SK-N-SH treated with all-trans-retinoic acid at 6 μM for 48 hours (cell line): ENCODE measurements around the gene TRIM39.

Source experiments
- ATAC-seq: fragments of 200-7000 bp; cut with Tn5 transposase; 3 replicates; pipeline ENCODE4 v1.9.1; 2020; ENCODE audit warnings: mild to moderate bottlenecking, moderate library complexity
- ARNTL ChIP-seq: fragments of 450-650 bp; formaldehyde crosslinking; IDR thresholded peaks from 2 replicates; pipeline ENCODE4 v1.5.0; 2020; ENCODE audit warnings: low read depth, mild to moderate bottlenecking, moderate library complexity, borderline replicate concordance
- ESRRG ChIP-seq: fragments of 250-450 bp; sonication (Bioruptor Pico); IDR thresholded peaks from 2 replicates; pipeline ENCODE4 v1.6.1; 2021; ENCODE audit warnings: mild to moderate bottlenecking
- GLIS3 ChIP-seq: fragments of 250-450 bp; sonication (Bioruptor Pico); IDR thresholded peaks from 2 replicates; pipeline ENCODE4 v1.5.0; 2020; ENCODE audit warnings: mild to moderate bottlenecking, moderate library complexity
- ISL1 ChIP-seq: fragments of 250-450 bp; sonication (Bioruptor Pico); IDR thresholded peaks from 2 replicates; pipeline ENCODE4 v2.1.2; 2022; ENCODE audit warnings: mild to moderate bottlenecking, moderate library complexity
- OSR1 ChIP-seq: fragments of 250-450 bp; sonication (Bioruptor Pico); IDR thresholded peaks from 2 replicates; pipeline ENCODE4 v1.8.0; 2022; ENCODE audit warnings: moderate library complexity, mild to moderate bottlenecking, inconsistent platforms
- PPARA ChIP-seq: fragments of 250-450 bp; sonication (Bioruptor Pico); IDR thresholded peaks from 2 replicates; pipeline ENCODE4 v1.5.0; 2020; ENCODE audit warnings: mild to moderate bottlenecking, borderline replicate concordance
- RARB ChIP-seq: fragments of 250-450 bp; sonication (Bioruptor Pico); IDR thresholded peaks from 2 replicates; pipeline ENCODE4 v1.8.0; 2021; ENCODE audit warnings: mild to moderate bottlenecking, moderate library complexity
- SNAI2 ChIP-seq: fragments of 250-450 bp; sonication (Bioruptor Pico); IDR thresholded peaks from 2 replicates; pipeline ENCODE4 v1.5.0; 2020; ENCODE audit warnings: mild to moderate bottlenecking, moderate library complexity
- TCF4 ChIP-seq: fragments of 250-450 bp; sonication (Bioruptor Pico); IDR thresholded peaks from 2 replicates; pipeline ENCODE4 v1.8.0; 2021; ENCODE audit warnings: mild to moderate bottlenecking, moderate library complexity, borderline replicate concordance
- ZC3H10 ChIP-seq: fragments of 250-450 bp; sonication (Bioruptor Pico); IDR thresholded peaks from 2 replicates; pipeline ENCODE4 v1.5.1; 2021; ENCODE audit warnings: mild to moderate bottlenecking, moderate library complexity
- ZFP3 ChIP-seq: fragments of 250-450 bp; sonication (Bioruptor Pico); IDR thresholded peaks from 2 replicates; pipeline ENCODE4 v1.5.0; 2020; ENCODE audit warnings: mild to moderate bottlenecking, moderate library complexity
- ZFP30 ChIP-seq: fragments of 450-650 bp; formaldehyde crosslinking; IDR thresholded peaks from 2 replicates; pipeline ENCODE4 v1.5.0; 2022; ENCODE audit warnings: mild to moderate bottlenecking, moderate library complexity
- ZNF8 ChIP-seq: fragments of 450-650 bp; formaldehyde crosslinking; IDR thresholded peaks from 2 replicates; pipeline ENCODE4 v1.5.0; 2020; ENCODE audit warnings: mild to moderate bottlenecking, moderate library complexity
- TF ChIP-seq, protein P1 (sequence below): fragments of 250-450 bp; sonication (Bioruptor Pico); IDR thresholded peaks from 2 replicates; pipeline ENCODE4 v1.8.0; 2021; ENCODE audit warnings: low read depth, mild to moderate bottlenecking, moderate library complexity, borderline replicate concordance
- TF ChIP-seq, protein P2 (sequence below): fragments of 250-450 bp; sonication (Bioruptor Pico); IDR thresholded peaks from 2 replicates; pipeline ENCODE4 v1.5.0; 2020; ENCODE audit warnings: mild to moderate bottlenecking, moderate library complexity
- TF ChIP-seq, protein P3 (sequence below): fragments of 250-450 bp; sonication (Bioruptor Pico); IDR thresholded peaks from 2 replicates; pipeline ENCODE4 v1.8.0; 2020; ENCODE audit warnings: mild to moderate bottlenecking, moderate library complexity, borderline replicate concordance

TRIM39 gene

DNA sequence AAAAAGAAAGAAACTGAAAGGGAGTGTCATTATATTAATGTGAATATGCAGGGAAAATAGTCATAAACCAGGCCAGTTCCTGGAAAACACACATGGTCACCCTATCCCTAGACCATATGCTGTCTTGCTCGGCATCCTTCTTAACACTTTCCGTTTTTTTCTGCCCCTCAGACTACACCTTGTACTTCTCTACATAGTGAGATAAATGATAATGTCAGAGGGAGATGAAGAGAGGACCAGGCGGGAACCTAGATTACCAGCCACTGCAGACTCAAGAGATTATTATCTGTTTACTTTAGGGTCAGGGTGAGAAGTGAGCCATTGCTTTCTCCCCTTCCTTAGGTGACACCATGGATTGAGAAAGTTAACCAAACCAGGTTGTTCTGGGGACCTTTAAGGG, 14.5 kb downstream of the TRIM39 start:
- no peak for ATAC-seq
- TF ChIP-seq SNAI2 = no peak
- no peak for TF ChIP-seq ESRRG (CRISPR knock-in tag)
- TF ChIP-seq ZFP3 (CRISPR knock-in tag) = no peak
- TF ChIP-seq GLIS3 (CRISPR knock-in tag) = no peak
- TF ChIP-seq, protein P1, sequence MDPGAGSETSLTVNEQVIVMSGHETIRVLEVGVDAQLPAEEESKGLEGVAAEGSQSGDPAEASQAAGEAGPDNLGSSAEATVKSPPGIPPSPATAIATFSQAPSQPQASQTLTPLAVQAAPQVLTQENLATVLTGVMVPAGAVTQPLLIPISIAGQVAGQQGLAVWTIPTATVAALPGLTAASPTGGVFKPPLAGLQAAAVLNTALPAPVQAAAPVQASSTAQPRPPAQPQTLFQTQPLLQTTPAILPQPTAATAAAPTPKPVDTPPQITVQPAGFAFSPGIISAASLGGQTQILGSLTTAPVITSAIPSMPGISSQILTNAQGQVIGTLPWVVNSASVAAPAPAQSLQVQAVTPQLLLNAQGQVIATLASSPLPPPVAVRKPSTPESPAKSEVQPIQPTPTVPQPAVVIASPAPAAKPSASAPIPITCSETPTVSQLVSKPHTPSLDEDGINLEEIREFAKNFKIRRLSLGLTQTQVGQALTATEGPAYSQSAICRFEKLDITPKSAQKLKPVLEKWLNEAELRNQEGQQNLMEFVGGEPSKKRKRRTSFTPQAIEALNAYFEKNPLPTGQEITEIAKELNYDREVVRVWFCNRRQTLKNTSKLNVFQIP (CRISPR knock-in tag) = no peak
- no peak for TF ChIP-seq ZNF8 (CRISPR knock-in tag)
- no peak for TF ChIP-seq ZC3H10 (CRISPR knock-in tag)
- TF ChIP-seq, protein P2, sequence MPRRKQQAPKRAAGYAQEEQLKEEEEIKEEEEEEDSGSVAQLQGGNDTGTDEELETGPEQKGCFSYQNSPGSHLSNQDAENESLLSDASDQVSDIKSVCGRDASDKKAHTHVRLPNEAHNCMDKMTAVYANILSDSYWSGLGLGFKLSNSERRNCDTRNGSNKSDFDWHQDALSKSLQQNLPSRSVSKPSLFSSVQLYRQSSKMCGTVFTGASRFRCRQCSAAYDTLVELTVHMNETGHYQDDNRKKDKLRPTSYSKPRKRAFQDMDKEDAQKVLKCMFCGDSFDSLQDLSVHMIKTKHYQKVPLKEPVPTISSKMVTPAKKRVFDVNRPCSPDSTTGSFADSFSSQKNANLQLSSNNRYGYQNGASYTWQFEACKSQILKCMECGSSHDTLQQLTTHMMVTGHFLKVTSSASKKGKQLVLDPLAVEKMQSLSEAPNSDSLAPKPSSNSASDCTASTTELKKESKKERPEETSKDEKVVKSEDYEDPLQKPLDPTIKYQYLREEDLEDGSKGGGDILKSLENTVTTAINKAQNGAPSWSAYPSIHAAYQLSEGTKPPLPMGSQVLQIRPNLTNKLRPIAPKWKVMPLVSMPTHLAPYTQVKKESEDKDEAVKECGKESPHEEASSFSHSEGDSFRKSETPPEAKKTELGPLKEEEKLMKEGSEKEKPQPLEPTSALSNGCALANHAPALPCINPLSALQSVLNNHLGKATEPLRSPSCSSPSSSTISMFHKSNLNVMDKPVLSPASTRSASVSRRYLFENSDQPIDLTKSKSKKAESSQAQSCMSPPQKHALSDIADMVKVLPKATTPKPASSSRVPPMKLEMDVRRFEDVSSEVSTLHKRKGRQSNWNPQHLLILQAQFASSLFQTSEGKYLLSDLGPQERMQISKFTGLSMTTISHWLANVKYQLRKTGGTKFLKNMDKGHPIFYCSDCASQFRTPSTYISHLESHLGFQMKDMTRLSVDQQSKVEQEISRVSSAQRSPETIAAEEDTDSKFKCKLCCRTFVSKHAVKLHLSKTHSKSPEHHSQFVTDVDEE (CRISPR knock-in tag) = no peak
- TF ChIP-seq, all 23 proteins: peak for 0

DNA sequence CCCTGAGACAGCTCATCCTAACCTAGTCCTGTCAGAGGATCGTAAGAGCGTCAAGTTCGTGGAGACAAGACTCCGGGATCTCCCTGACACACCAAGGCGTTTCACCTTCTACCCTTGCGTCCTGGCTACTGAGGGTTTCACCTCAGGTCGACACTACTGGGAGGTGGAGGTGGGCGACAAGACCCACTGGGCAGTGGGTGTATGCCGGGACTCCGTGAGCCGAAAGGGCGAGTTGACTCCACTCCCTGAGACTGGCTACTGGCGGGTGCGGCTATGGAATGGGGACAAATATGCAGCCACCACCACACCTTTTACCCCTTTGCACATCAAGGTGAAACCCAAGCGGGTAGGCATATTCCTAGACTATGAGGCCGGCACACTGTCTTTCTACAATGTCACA, 15.0 kb downstream of the TRIM39 start:
- TF ChIP-seq SNAI2 (no peak), ISL1 (CRISPR knock-in tag) (no peak), ARNTL (CRISPR knock-in tag) (no peak), OSR1 (CRISPR knock-in tag) (no peak), RARB (CRISPR knock-in tag) (no peak), ZFP30 (CRISPR knock-in tag) (no peak)
- TF ChIP-seq, protein P3, sequence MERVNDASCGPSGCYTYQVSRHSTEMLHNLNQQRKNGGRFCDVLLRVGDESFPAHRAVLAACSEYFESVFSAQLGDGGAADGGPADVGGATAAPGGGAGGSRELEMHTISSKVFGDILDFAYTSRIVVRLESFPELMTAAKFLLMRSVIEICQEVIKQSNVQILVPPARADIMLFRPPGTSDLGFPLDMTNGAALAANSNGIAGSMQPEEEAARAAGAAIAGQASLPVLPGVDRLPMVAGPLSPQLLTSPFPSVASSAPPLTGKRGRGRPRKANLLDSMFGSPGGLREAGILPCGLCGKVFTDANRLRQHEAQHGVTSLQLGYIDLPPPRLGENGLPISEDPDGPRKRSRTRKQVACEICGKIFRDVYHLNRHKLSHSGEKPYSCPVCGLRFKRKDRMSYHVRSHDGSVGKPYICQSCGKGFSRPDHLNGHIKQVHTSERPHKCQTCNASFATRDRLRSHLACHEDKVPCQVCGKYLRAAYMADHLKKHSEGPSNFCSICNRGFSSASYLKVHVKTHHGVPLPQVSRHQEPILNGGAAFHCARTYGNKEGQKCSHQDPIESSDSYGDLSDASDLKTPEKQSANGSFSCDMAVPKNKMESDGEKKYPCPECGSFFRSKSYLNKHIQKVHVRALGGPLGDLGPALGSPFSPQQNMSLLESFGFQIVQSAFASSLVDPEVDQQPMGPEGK (CRISPR knock-in tag) = no peak
- ATAC-seq = no peak

DNA sequence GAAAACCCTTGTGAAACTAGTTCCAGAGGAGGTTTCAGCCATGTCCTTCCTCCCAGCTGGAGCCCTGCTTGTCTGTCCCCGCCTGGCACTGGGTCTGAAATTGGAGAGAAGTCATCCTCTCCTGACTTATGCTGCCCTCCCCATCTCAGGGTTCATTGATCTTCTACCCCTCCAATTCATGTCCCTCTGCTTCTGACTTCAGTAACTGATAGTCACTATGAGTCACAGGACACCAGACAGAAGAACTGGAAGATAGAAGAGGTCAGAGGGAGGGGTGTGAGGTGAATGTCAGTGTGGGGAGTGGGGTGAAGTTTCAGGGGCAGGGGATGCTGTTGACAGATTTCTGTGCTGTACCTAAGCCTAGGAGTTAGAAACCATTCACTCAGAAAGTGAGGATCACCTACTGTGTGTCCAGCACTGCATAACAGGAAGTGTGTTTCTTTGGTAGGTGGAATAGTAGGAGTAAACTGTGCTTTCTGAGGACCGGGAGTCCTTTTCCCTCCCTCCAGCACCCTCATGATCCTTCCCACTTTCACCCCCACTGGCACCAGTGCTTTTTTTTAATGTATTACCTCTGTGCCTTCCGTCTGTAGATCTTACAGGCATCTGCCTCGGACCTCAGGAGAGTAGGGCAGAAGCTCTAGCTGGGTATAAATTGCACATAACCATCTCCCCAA, 17.6 kb downstream of the TRIM39 start:
- no peak for ATAC-seq
- TF ChIP-seq TCF4 (no peak), ESRRG (CRISPR knock-in tag) (no peak), GLIS3 (CRISPR knock-in tag) (no peak), ARNTL (CRISPR knock-in tag) (no peak)
- TF ChIP-seq, protein P1 (CRISPR knock-in tag) = no peak

DNA sequence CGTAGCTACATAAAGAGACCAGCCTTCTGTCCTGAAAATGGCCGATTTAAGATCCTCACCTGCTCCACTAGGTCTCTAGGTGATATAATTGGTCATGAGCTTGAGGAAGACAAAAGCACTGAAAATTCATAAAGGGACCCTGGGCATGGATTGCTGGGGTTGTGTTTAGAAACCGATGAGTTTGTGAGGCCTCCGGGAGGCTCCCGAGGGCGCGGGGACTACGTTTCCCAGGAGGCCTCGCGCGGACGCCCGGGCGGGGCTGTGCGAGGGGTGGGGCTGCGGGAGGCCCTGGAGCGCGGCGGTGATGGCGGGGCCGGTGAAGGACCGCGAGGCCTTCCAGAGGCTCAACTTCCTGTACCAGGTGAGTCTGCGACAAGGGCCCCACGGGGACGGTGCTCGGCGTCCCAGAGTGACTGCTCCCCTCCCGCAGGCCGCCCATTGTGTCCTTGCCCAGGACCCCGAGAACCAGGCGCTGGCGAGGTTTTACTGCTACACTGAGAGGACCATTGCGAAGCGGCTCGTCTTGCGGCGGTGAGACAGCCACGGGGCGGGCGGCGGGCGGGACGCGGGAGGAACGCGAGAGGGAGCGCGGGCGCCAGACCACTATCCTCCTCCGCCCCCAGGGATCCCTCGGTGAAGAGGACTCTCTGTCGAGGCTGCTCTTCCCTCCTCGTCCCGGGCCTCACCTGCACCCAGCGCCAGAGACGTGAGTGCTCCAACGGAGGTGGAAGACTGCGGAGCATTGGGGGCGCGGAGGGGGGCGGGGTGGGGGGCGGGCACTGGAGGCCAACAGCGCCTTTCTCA, 18.3 kb downstream of the TRIM39 start, which contains the start of gene RPP21:
Gene RPP21 (plus strand): TSS at position 289 of the 804 bp plus-strand sequence. CDS start 16 bp downstream, at position 305.
- TF ChIP-seq ZFP3 (CRISPR knock-in tag) = 0 out of 2 replicates have a peak, but pooled peaks have one; percentile 19
- TF ChIP-seq, protein P3 (CRISPR knock-in tag) = no peak
- 0 out of 2 replicates have a peak, but pooled peaks have one; percentile 62 for TF ChIP-seq GLIS3 (CRISPR knock-in tag)
- TF ChIP-seq PPARA (CRISPR knock-in tag) = no peak
- TF ChIP-seq, all 23 proteins: peak for 2
- peak; percentile 99 for ATAC-seq
